GM19043 (cell line): ENCODE results near the gene COG7.
"Not testable (repeated sequence)": the region's sequence is repeated elsewhere in the genome, so short reads cannot be mapped to it uniquely, and the experiment has no call there.

Experiments
- ATAC-seq: cut with Tn5 transposase; IDR thresholded peaks from one replicate; pipeline ENCODE4 v1.9.1; 2021; ENCODE audit warnings: low read depth; ENCODE audit not compliant: unreplicated experiment

The COG7 gene

DNA sequence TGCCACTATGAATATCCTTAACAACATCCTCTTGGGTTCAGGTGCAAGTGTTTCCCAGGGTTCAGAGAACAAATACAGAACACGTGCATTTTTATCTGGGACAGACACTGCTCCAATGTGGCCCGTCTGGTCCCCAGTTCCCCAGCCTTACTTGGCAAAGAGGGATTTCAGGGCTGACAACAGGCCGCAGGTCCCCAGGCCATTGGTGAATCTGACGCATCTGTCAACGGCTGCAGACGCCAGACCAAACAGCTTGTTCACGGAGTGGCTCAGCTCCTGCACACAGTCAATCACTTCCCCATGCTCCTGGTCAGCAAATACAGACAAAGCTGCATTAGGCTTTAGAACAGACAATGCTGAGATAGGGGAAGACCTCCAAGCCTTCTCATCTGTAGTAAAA is 36.2 kb downstream of the COG7 start:
- no peak for ATAC-seq

GRCh38 chr16:23414731-23415130 is 38.3 kb downstream of the COG7 start:
- ATAC-seq = no peak

GRCh38 chr16:23410176-23410575 is 42.8 kb downstream of the COG7 start:
- ATAC-seq = no peak

- no peak for ATAC-seq
Observed at GRCh38 chr16:23409522-23409921, 43.5 kb downstream of the COG7 start.

DNA sequence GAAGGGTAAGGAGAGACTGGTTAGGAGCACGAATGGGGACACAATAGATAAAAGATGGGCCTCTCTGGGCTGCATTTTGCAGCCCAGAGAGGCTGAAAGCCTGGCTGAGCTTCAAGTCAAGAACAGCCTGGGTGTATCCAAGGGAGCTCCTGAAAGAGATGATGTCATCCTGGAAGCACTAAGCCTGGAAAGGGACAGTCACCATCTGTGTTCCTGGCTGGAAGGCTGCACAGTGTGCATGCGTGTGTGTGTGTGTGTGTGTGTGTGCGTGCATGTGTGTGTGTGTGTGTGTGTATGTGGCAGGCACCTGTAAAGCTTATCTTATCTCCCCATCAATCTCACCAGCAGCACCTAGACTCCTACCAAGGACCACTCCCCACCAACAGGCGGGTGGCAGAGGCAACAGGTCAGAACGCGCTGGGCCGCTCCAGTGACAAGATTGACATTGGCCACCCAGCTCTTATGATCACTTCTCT is 44.1 kb downstream of the COG7 start:
- no peak for ATAC-seq

DNA sequence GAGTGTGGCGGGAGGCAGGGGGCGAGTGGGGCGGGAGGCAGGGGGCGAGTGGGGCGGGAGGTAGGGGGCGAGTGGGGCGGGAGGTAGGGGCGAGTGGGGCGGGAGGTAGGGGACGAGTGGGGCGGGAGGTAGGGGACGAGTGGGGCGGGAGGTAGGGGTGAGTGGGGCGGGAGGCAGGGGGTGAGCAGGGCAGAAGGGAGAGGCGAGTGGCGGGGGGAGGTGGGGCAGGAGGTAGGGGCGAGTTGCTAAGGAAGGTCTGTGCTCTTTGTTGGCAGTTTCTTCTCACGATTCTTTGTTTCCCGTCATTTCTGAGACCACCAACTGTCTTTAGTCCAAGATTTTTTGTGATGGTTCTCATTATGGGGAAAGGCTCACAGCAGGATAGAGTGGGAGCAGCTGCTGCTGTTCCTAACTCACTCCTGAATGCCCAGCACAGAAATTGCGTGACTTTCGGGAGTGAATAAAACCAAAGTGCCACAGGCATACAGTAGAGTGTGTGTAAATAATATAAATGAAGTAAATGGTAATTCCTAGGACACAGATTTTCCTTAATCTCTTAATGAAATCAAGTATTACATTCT is 44.7 kb downstream of the COG7 start:
- ATAC-seq = no peak

DNA sequence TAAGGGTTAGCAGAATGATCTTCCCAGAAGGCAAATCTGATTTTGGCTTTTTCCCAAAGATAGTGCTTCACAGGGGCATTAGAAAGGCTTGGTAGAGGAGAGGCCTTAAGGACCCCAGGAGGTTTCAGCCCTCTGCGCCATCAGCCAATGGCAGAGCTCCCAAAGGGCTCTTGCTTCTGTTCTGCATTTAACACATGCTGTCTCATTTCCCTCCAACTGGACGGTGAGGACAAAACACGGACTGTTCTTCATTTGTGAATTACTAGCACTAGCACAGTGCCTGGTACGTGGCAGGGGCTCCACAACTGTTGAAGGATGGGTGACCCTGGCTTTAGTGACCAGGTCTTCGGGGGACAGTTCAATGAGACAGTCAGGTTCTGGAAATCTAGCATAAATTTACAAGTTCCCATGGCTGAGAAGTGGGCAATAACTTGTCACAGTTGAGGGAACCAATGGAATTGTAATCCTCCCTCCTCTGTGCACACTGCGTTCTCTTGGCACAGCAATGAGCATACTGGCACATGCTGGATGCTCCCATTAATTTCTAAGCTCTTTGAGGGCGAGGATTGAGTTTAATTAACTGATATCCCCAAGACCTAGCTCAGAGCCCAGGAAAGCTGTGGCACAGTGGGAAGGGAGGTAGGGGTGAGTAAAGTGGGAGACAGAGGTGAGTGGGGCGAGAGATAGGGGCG is 45.4 kb downstream of the COG7 start:
- no peak for ATAC-seq

- ATAC-seq = no peak
Observed at GRCh38 chr16:23406546-23407240, 46.3 kb downstream of the COG7 start.

DNA sequence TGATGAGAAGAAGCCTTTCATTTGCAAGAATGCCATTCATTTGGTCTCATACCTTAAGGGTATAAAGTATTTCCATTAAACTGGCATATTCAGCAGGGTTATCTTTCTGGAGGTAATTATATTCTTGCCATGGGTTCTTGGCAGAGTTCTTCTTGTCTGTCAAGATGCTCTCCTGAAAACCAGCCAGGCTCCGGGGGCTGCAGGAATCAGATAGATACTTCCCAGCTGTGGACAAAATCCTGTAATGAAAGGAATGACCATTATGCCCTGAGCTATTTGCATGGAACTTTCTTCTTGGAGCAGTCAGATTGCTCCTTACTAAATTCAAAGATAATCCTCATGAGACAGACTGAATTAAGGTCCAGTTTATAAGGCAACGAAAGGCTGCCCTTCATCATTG is 47.0 kb downstream of the COG7 start:
- no peak for ATAC-seq

DNA sequence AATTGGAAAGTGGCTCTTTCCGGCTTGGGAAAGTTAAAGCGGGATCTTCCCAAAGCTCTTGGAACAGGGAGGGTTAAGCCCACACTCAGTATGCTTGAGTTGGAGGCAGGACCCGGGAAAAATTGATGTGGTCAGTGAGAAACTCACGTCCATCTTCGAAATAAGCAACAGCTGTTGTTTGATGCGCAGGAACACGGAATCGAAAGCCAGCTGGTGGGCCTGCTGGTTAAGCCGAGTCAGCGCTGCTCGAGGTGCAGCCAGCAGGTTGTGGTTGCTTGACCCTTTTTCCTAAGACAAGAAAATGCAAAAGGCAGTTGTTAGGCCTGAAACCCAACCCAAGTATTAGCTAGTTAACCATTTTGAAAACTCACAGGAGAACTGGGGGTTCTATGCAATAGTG is 49.4 kb downstream of the COG7 start:
- ATAC-seq = no peak

DNA sequence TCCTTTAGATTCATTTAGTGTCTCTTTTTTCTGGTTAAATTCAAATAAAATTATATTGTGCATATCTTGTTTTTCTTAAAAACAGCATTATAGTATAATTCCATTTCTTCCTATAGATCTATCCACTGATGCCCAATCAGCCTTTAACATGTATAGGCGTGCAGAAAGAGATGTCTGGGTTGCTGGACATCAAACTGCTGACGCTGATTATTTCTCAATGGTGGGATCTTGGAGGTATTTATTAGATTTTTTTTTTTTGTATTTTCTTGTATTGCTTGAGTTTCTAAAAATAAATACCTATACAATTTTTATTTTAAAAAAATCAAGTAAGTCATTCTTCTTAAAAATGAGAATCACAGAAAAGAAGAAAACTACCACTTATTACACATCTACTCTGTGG is 50.9 kb downstream of the COG7 start:
- ATAC-seq = no peak

DNA sequence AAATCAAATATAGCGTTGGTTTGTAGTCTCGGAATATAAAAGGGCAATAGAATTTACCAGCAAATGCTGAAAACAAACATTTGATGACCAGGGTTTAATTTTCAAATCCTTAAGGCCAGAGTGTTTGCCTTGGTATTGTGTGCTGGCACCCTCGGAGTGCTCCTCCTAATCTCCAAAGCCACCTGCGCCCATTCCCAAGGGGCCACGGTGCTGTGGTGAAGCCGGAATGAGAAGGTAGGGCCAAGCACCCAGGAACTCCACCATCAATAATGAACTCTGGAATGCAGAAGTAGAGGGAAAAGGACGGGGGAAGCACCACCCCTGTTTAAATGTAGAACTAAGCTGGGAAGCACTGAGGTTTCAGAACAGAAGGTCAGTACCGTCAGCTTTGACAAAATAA is 51.9 kb downstream of the COG7 start:
- ATAC-seq = no peak

DNA sequence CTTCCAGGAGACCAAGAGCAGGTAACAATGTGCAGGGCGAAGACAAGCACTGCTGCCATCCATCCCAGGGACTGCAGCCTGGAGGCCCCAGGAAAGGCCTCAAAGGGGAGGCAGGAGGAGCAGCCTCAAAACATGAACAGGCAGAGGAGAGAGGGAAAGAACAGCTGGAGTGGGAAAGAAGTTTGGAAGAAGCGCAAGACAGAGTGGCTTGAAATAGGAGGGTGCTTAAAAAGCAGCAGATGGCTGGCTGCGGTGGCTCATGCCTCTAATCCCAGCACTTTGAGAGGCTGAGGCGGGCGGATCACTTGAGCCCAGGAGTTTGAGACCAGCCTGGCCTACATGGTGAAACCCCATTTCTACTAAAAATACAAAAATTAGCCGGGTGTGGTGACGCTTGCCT is 52.5 kb downstream of the COG7 start:
- not testable (repeated sequence) for ATAC-seq

DNA sequence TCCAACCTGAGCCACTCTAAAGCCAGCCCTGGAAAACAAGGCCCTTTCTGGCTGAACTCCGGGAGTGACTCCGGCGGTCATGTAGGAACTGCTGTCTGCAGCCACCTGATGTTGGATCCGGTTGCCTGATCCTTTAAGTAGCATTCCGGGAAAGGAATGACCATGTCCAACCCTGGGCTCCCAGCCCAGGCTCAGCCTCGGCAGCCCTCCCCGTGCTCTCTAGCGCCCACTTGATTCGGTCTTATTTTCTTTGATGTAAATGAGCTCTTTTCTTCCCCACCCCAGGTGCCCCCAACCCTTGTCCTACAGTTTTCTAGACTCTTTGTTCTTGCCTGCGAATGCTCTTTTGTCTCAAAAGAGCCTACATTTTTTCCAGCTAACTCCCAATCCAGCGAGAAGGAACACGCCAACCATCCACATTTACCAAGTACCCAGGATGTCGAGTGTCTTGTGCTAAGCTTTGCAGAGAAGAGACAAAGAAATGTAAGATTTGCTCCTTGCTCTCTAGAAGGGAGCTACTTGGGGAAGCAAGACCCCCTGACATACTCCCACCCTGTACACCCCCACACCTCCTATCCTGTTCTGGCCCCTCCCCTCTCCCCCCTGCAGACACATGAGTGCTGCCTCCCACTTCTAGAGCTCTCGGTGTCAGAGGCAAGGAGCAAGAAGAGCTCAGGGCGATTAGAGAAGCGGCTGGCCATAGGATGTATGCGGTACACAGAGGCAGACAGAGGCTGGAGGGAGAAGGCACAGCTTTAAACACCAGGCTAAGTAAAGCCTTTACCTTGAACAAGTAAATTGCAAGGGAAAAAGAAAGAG is 53.8 kb downstream of the COG7 start:
- ATAC-seq = no peak

DNA sequence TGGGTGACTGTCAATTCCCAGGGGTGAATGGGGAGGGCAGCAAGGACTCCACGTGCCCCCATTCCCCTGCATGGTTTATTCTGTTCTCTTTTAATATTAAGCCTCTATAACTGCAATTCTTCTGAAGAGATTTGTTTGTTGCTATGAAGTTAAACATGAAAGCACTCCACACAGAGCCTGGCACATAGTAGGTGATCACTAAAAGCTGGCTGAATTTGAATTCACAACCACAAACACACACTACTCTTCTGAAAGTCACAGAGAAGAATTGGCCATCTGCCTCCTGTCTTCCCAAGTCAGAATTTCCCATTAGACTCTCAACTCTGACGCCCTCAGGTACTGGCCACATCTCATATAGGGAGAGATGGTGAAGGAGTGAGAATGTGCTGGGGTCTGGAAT is 55.5 kb downstream of the COG7 start:
- ATAC-seq = no peak

DNA sequence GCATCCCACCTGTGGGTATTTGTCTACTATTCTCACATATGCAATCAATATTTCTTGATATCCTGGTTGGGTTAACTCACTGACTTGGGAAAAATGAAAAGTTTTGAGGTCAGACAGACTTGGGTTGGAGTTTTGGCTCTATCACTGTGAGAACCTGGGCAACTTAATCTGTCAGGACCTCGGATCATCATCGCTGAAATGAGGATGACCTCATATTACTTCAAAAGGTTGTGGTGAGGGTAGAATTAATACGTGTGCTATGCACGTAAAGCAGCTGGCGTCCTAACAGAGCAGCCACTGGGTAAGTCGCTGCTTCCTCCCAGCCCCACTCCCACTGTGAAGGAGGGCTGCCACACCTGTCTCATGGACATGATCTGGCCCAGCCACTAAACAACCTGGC is 57.3 kb downstream of the COG7 start:
- ATAC-seq = no peak

- no peak for ATAC-seq
Observed at GRCh38 chr16:23394141-23394831, 58.7 kb downstream of the COG7 start.

DNA sequence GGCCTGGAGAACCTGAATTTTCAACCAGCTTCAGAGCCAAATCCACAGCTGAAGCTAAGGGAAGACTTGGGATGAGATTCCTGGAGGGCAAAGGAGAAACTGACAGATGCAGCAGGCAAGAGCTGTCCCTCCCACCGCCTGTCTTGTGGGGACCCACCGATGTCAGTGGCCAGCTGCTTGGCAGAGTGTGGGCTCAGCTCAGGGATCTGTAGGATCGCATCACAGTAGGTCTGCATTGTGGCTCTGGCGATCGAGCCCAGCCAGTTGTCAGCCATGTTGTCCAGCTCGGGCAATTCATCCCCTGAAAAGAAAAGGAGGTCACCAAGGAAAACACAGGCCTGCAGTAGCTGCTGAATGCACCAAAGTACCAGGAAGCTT is 60.8 kb downstream of the COG7 start:
- ATAC-seq = no peak

DNA sequence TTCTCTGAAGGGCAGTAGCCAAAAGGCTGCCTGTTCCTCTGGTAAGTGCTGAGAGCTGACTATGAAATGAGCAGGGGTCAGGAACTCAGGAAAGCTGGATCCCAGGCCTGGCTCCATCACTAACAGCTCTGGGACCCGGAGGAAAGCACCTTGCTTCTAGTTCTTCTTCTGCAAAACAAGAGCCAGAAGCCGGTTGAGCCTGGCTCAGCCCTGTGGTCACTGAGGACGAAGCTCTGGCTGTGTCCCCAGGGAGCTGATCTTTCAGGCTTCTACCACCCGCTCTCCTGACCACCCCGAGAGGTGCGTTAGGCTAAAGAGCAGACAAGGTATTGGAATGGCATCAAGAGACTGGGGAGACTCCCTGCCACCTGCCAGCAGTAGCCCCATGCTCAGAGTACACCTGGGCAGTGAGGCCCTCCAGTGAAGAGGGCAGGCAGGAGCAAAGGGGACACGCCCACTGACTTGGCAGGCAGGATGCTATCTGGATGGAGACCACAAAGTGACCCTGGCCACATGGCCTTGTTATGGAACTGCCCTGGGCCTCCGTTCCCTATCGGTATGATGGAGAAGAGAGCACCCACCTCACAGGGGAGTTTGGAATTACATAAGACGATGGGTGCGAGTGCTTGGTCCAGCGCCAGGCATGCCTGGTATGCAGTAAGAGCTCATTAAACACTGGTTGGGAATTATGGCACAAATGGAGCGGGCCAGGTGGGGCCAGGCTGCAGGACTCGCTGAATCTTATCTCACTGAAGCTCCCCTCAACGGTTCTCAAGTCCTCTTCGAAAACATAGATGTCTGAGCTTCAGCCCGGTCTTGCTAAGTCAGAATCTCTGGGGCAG is 61.4 kb downstream of the COG7 start:
- no peak for ATAC-seq

- not testable (repeated sequence) for ATAC-seq
Observed at GRCh38 chr16:23389936-23390335, 63.1 kb downstream of the COG7 start.
